Caco-2 (cell line): ENCODE measurements around the gene PCDH12. TPM values are rescaled to one million over a fixed set of nuclear protein-coding genes. Genes with fewer than 3 reads are reported as not detected.

Experiments
- BruUV-seq: library from RNA; stranded (reverse); fragments of 400-500 nt; replicated peaks from 2 replicates; lab custom pipeline; 2021; lab: Mats Ljungman, UMichigan
- CTCF ChIA-PET: fragments of 300-600 bp; sonication (Branson Sonifier 250); formaldehyde crosslinking; loops from one replicate; lab custom pipeline; 2022; ENCODE audit warnings: antibody characterized with exemption; lab: Charles Lee
- POLR2A ChIA-PET: fragments of 300-600 bp; sonication (Branson Sonifier 250); formaldehyde crosslinking; loops from one replicate; lab custom pipeline; 2022; ENCODE audit warnings: antibody characterized with exemption; lab: Charles Lee
- DNase-seq, 2 experiments: peaks; one replicate each; pipeline versions ENCODE4 v3.0.0 to v3.0.0-alpha.2; 2020 to 2022
- H3K27me3 ChIP-seq: replicated peaks from 2 replicates; pipeline ENCODE4 v1.6.0; 2011; ENCODE audit warnings: low read length; ENCODE audit not compliant: control insufficient read depth, insufficient read depth
- H3K36me3 ChIP-seq: 2 replicates; pipeline ENCODE4 v1.5.1; 2011; ENCODE audit warnings: low read length; ENCODE audit not compliant: control insufficient read depth, insufficient read depth
- H3K4me1 ChIP-seq: fragments of 250-450 bp; sonication (Bioruptor Pico); 2 replicates; pipeline ENCODE4 v1.5.1; 2020; ENCODE audit warnings: mild to moderate bottlenecking
- H3K4me3 ChIP-seq: 2 replicates; pipeline ENCODE4 v1.5.1; 2011; ENCODE audit warnings: low read depth, mild to moderate bottlenecking, control low read depth, low read length
- H3K9me3 ChIP-seq: fragments of 250-450 bp; sonication (Bioruptor Pico); 2 replicates; pipeline ENCODE4 v1.5.1; 2020; ENCODE audit warnings: mild to moderate bottlenecking, moderate library complexity
- H3K27ac Mint-ChIP-seq: one replicate; pipeline ENCODE4 v1.8.0; 2022; ENCODE audit warnings: mixed read lengths; ENCODE audit not compliant: unreplicated experiment
- H3K27me3 Mint-ChIP-seq: one replicate; pipeline ENCODE4 v1.8.0; 2022; ENCODE audit warnings: mixed read lengths; ENCODE audit not compliant: insufficient read depth, unreplicated experiment
- H3K36me3 Mint-ChIP-seq: one replicate; pipeline ENCODE4 v1.8.0; 2022; ENCODE audit warnings: mild to moderate bottlenecking, mixed read lengths; ENCODE audit not compliant: insufficient read depth, unreplicated experiment
- H3K4me1 Mint-ChIP-seq: one replicate; pipeline ENCODE4 v1.8.0; 2022; ENCODE audit warnings: low read depth, mixed read lengths; ENCODE audit not compliant: unreplicated experiment
- H3K4me3 Mint-ChIP-seq: one replicate; pipeline ENCODE4 v1.8.0; 2022; ENCODE audit warnings: mild to moderate bottlenecking, moderate library complexity, mixed read lengths; ENCODE audit not compliant: unreplicated experiment
- H3K9me3 Mint-ChIP-seq: one replicate; pipeline ENCODE4 v1.8.0; 2022; ENCODE audit warnings: mixed read lengths; ENCODE audit not compliant: unreplicated experiment
- CTCF ChIP-seq, 2 experiments: fragments of 200-600 bp in 1 of 2; IDR thresholded peaks; 1 replicate in 1 of 2; 2 replicates in 1 of 2; pipeline versions ENCODE4 v1.5.1 to v1.8.0; 2011 to 2022; ENCODE audit warnings: antibody characterized with exemption in 1 of 2, control low read depth in 1 of 2, inconsistent platforms in 1 of 2, low read depth in 1 of 2, low read length in 1 of 2, mild to moderate bottlenecking in 1 of 2, moderate library complexity in 1 of 2; ENCODE audit not compliant: insufficient read depth in 1 of 2, severe bottlenecking in 1 of 2, unreplicated experiment in 1 of 2
- intact Hi-C: fragments of 100-400 bp; cut with micrococcal nuclease; formaldehyde crosslinking; loops from one replicate; pipeline ENCODE4 v1.10.0; 2022; ENCODE audit not compliant: unreplicated experiment
- total RNA-seq: library from RNA; stranded (reverse); gene quantifications from 2 replicates; pipeline ENCODE4 v1.2.3, GENCODE V29; 2022

Gene PCDH12
- total RNA-seq, 1 experiment from 2014 or later: not detected

GRCh38 chr5:141913560-141914198, 44.3 kb downstream of the PCDH12 start:
- no peaks in the 10 kb centered on the region for H3K27me3 ChIP-seq
- intact Hi-C loops: loop anchor here (1.0 kb wide), 1 partner anchor 24 kb away; no protein-coding TSS in a partner anchor
- POLR2A ChIA-PET: interaction anchor here (1.1 to 2.4 kb wide), 2 partner anchors 10 to 30 kb away, joined by 3 to 10 read pairs; partner anchors contain the start of gene DELE1
- no peaks in the 10 kb centered on the region for H3K36me3 Mint-ChIP-seq
- H3K4me1 Mint-ChIP-seq: peaks cover 7% of the 10 kb centered on the region
- H3K4me1 ChIP-seq: peaks cover under 1% of the 10 kb centered on the region; the same call in 1 of the 2 replicates
- no peaks in the 10 kb centered on the region for H3K9me3 ChIP-seq
- H3K9me3 Mint-ChIP-seq: no peaks in the 10 kb centered on the region
- no peak for TF ChIP-seq CTCF (IDR thresholded peaks at IDR 0.05; ENCODE audit: insufficient read depth in 1 of 2, low read depth in 1 of 2, low read length in 1 of 2, severe bottlenecking in 1 of 2, unreplicated experiment in 1 of 2)
- H3K36me3 ChIP-seq: no peaks in the 10 kb centered on the region
- no peak for DNase-seq
- peak overlapping the region; percentile 34 for H3K4me3 Mint-ChIP-seq
- H3K27me3 Mint-ChIP-seq: no peaks in the 10 kb centered on the region
- CTCF ChIA-PET: interaction anchor here (0.6 to 4.0 kb wide), 6 partner anchors 10 to 256 kb away, joined by 3 to 17 read pairs (median 6); partner anchors contain the start of gene DELE1
- BruUV-seq: no TSS peak
- H3K27ac Mint-ChIP-seq: no peak overlapping the region
- H3K4me3 ChIP-seq: peak overlapping the region; percentile 33

- Mint-ChIP-seq H3K9me3 (no peaks in the 10 kb centered on the region), H3K4me3 (no peak overlapping the region), H3K27me3 (no peaks in the 10 kb centered on the region), H3K4me1 (peaks cover 7% of the 10 kb centered on the region), H3K36me3 (no peaks in the 10 kb centered on the region), H3K27ac (no peak overlapping the region)
- Histone ChIP-seq H3K4me1 (no peaks in the 10 kb centered on the region), H3K4me3 (no peak overlapping the region), H3K36me3 (no peaks in the 10 kb centered on the region), H3K27me3 (peaks cover 2% of the 10 kb centered on the region), H3K9me3 (peaks cover 4% of the 10 kb centered on the region; the same call in 1 of the 2 replicates)
- intact Hi-C loops: no loop called here
- DNase-seq: no peak
- TF ChIP-seq CTCF (IDR thresholded peaks at IDR 0.05; ENCODE audit: insufficient read depth in 1 of 2, low read depth in 1 of 2, low read length in 1 of 2, severe bottlenecking in 1 of 2, unreplicated experiment in 1 of 2): no peak
- ChIA-PET CTCF (no interaction called here), POLR2A (no interaction called here)
- no TSS peak for BruUV-seq
These were observed 47.7 kb downstream of the PCDH12 start for GRCh38 chr5:141910271-141910673.

- no TSS peak for BruUV-seq
- H3K27me3 ChIP-seq: peaks cover 2% of the 10 kb centered on the region
- no peak overlapping the region for H3K27ac Mint-ChIP-seq
- H3K9me3 ChIP-seq: peaks cover 4% of the 10 kb centered on the region; the same call in 1 of the 2 replicates
- no peaks in the 10 kb centered on the region for H3K36me3 Mint-ChIP-seq
- ChIA-PET CTCF (no interaction called here), POLR2A (no interaction called here)
- no peaks in the 10 kb centered on the region for H3K36me3 ChIP-seq
- no peak overlapping the region for H3K4me3 Mint-ChIP-seq
- H3K4me1 ChIP-seq: no peaks in the 10 kb centered on the region
- peaks cover 7% of the 10 kb centered on the region for H3K4me1 Mint-ChIP-seq
- no peak for DNase-seq
- no peak overlapping the region for H3K4me3 ChIP-seq
- no peaks in the 10 kb centered on the region for H3K27me3 Mint-ChIP-seq
- intact Hi-C loops: no loop called here
- TF ChIP-seq CTCF (IDR thresholded peaks at IDR 0.05; ENCODE audit: insufficient read depth in 1 of 2, low read depth in 1 of 2, low read length in 1 of 2, severe bottlenecking in 1 of 2, unreplicated experiment in 1 of 2): no peak
- H3K9me3 Mint-ChIP-seq: no peaks in the 10 kb centered on the region
These were observed 48.8 kb downstream of the PCDH12 start for GRCh38 chr5:141909212-141909611.
